Measurements from ENCODE around the gene MDH1. TPM values are rescaled to one million over a fixed set of nuclear protein-coding genes. Genes with fewer than 3 reads are reported as not detected.

Gene MDH1
- total RNA-seq, 4 donors from 2014 or later, result 214 to 522 (median 291) TPM

GRCh38 chr2:63631501-63631900 is 42.7 kb downstream of the MDH1 start:
- no peak for TF ChIP-seq CTCF (IDR thresholded peaks at IDR 0.05; ENCODE audit: low read depth)

- TF ChIP-seq CTCF (IDR thresholded peaks at IDR 0.05; ENCODE audit: low read depth), result no peak
Measured at GRCh38 chr2:63632382-63632781, 43.6 kb downstream of the MDH1 start.

GRCh38 chr2:63639344-63639743 is 50.6 kb downstream of the MDH1 start:
- TF ChIP-seq CTCF (IDR thresholded peaks at IDR 0.05; ENCODE audit: low read depth), result no peak

GRCh38 chr2:63642946-63643345 is 54.2 kb downstream of the MDH1 start:
- no peak for TF ChIP-seq CTCF (IDR thresholded peaks at IDR 0.05; ENCODE audit: low read depth)

- TF ChIP-seq CTCF (IDR thresholded peaks at IDR 0.05; ENCODE audit: low read depth), result no peak
Measured at GRCh38 chr2:63643486-63643885, 54.7 kb downstream of the MDH1 start.

GRCh38 chr2:63648632-63649031 is 59.9 kb downstream of the MDH1 start:
- no peak for TF ChIP-seq CTCF (IDR thresholded peaks at IDR 0.05; ENCODE audit: low read depth)

- TF ChIP-seq CTCF (IDR thresholded peaks at IDR 0.05; ENCODE audit: low read depth), result no peak
Measured at GRCh38 chr2:63649829-63650228, 61.1 kb downstream of the MDH1 start.

All from subcutaneous adipose tissue (tissue), 4 donors.